Loucy (cell line): ENCODE data around the gene XKR7.

Source experiments
- CTCF ChIP-seq: fragments of 200-600 bp; sonication (generic); conservative IDR thresholded peaks from 2 replicates; pipeline ENCODE4 v1.5.1; 2014; ENCODE audit warnings: mild to moderate bottlenecking, antibody characterized with exemption, low read length
- EZH2phosphoT487 ChIP-seq: fragments of 200-600 bp; IDR thresholded peaks from 2 replicates; pipeline ENCODE4 v1.6.1; 2018; ENCODE audit warnings: antibody characterized with exemption, mild to moderate bottlenecking, moderate library complexity, borderline replicate concordance

DNA sequence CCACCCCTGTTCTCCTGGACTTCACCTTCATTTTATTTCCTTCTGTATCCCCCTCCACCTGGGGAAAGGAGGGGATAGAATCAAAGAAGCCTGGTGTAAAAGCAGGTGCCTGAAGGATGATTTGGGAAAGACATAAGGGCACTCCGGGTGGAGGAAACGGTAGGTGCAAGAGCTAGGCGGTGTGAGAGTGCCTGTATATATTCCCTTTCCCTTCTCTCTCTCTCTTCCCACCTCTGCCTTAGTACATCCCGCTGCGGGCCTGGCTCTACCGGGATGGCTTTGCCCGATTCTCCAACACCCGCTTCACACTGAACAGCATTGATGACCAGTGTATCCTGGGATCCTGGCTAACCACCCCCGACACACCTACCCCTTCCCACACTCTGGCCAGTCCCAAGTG lies 42.3 kb upstream of the XKR7 start:
- TF ChIP-seq CTCF, result no peak
- no peak for TF ChIP-seq EZH2phosphoT487
